CD4-positive, alpha-beta T cell (primary cell): ENCODE measurements around the gene SPATA21. TPM values are rescaled to one million over a fixed set of nuclear protein-coding genes. Genes with fewer than 3 reads are reported as not detected.
"Not testable (repeated sequence)": the region's sequence is repeated elsewhere in the genome, so short reads cannot be mapped to it uniquely, and the experiment has no call there.

Experiments
- ATAC-seq: fragments of 200-7000 bp; cut with Tn5 transposase; one replicate; pipeline ENCODE4 v1.10.0; 2022; ENCODE audit warnings: mild to moderate bottlenecking; ENCODE audit not compliant: poor library complexity
- CTCF ChIA-PET: fragments of 350-600 bp; sonication (Branson Sonifier 250); formaldehyde crosslinking; loops from one replicate; lab custom pipeline; 2021; ENCODE audit warnings: antibody characterized with exemption, inconsistent platforms; lab: Charles Lee
- POLR2A ChIA-PET: fragments of 350-600 bp; sonication (Branson Sonifier 250); formaldehyde crosslinking; loops from one replicate; lab custom pipeline; 2021; ENCODE audit warnings: antibody characterized with exemption, inconsistent platforms; lab: Charles Lee
- DNase-seq, 14 experiments: peaks; one replicate each; pipeline ENCODE4 v3.0.0-alpha.2; 2013 to 2020; ENCODE audit warnings: mixed read lengths in 2 of 14
- H3K27ac ChIP-seq, 2 donors: one replicate each; pipeline versions ENCODE4 v1.5.1 to v1.7.0; 2013; ENCODE audit warnings: low read length in 2 of 2, low read depth in 1 of 2, mild to moderate bottlenecking in 1 of 2
- H3K27me3 ChIP-seq, 2 experiments: 1 replicate in 1 of 2; 2 replicates in 1 of 2; pipeline versions ENCODE4 v1.6.1 to v1.7.0; 2013; ENCODE audit warnings: low read length in 2 of 2, control low read depth in 1 of 2, mild to moderate bottlenecking in 1 of 2, moderate library complexity in 1 of 2; ENCODE audit not compliant: insufficient read depth in 2 of 2, control insufficient read depth in 1 of 2
- H3K36me3 ChIP-seq: one replicate; pipeline ENCODE4 v1.6.1; 2013; ENCODE audit warnings: low read length, control low read depth; ENCODE audit not compliant: insufficient read depth
- H3K4me1 ChIP-seq: one replicate; pipeline ENCODE4 v1.6.1; 2013; ENCODE audit warnings: low read length, control low read depth; ENCODE audit not compliant: insufficient read depth
- H3K4me3 ChIP-seq: one replicate; pipeline ENCODE4 v1.5.1; 2013; ENCODE audit warnings: mild to moderate bottlenecking, low read length, moderate library complexity
- H3K9me3 ChIP-seq, 2 experiments: 1 replicate in 1 of 2; 2 replicates in 1 of 2; pipeline versions ENCODE4 v1.6.1 to v1.7.0; 2013; ENCODE audit warnings: low read length in 2 of 2, mild to moderate bottlenecking in 2 of 2, control low read depth in 1 of 2, moderate library complexity in 1 of 2; ENCODE audit not compliant: control insufficient read depth in 1 of 2, insufficient read depth in 1 of 2
- H3K27ac Mint-ChIP-seq: one replicate; pipeline ENCODE4 v1.8.0; 2020; ENCODE audit warnings: mixed read lengths
- H3K27me3 Mint-ChIP-seq: one replicate; pipeline ENCODE4 v1.8.0; 2021; ENCODE audit warnings: mixed read lengths
- H3K36me3 Mint-ChIP-seq: one replicate; pipeline ENCODE4 v1.8.0; 2021; ENCODE audit warnings: low read depth, mixed read lengths
- H3K4me1 Mint-ChIP-seq: one replicate; pipeline ENCODE4 v1.8.0; 2021; ENCODE audit warnings: low read depth, mixed read lengths
- H3K4me3 Mint-ChIP-seq: one replicate; pipeline ENCODE4 v1.8.0; 2020; ENCODE audit warnings: mild to moderate bottlenecking, mixed read lengths
- H3K9me3 Mint-ChIP-seq: one replicate; pipeline ENCODE4 v1.8.0; 2020; ENCODE audit warnings: mixed read lengths
- CTCF ChIP-seq: fragments of 200-600 bp; IDR thresholded peaks from one replicate; pipeline ENCODE4 v1.8.0; 2022; ENCODE audit warnings: antibody characterized with exemption, mild to moderate bottlenecking
- intact Hi-C, 2 experiments: fragments of 100-400 bp; cut with DNase I in 1 of 2; cut with micrococcal nuclease in 1 of 2; formaldehyde crosslinking; loops; one replicate each; pipeline versions ENCODE4 v1.15.1 to v1.9.0; 2023 to 2025; cut with DNase I, micrococcal nuclease
- total RNA-seq, 174 experiments: library from RNA in 2 of 174; stranded (reverse) in 2 of 174; gene quantifications; one replicate each; pipeline ENCODE4 v1.2.3 and lab custom pipeline; 2021 to 2026

SPATA21 gene
- total RNA-seq, 2 experiments from 2014 or later = not detected

- H3K4me3 ChIP-seq, H3K4me1 ChIP-seq, H3K27ac Mint-ChIP-seq, POLR2A ChIA-PET, H3K27me3 ChIP-seq, intact Hi-C loops, H3K9me3 Mint-ChIP-seq, H3K27ac ChIP-seq, H3K4me1 Mint-ChIP-seq, DNase-seq, H3K9me3 ChIP-seq, H3K4me3 Mint-ChIP-seq, H3K27me3 Mint-ChIP-seq, CTCF ChIA-PET: not testable (repeated sequence)
- H3K36me3 ChIP-seq = peaks cover 34% of the 10 kb centered on the region
- ATAC-seq = peak; percentile 41
- H3K36me3 Mint-ChIP-seq = peaks cover 58% of the 10 kb centered on the region
Observed at GRCh38 chr1:16474891-16475290, 37.7 kb upstream of the SPATA21 start.

GRCh38 chr1:16474166-16474800 is 37.1 kb upstream of the SPATA21 start:
- H3K27ac Mint-ChIP-seq = no peak overlapping the region
- POLR2A ChIA-PET = no interaction called here
- DNase-seq = no peak

GRCh38 chr1:16468558-16468957 is 31.3 kb upstream of the SPATA21 start:
- H3K9me3 Mint-ChIP-seq = no peaks in the 10 kb centered on the region
- ATAC-seq (no peak), DNase-seq (no peak)
- no peaks in the 10 kb centered on the region for H3K4me1 ChIP-seq
- peaks cover 22% of the 10 kb centered on the region for H3K36me3 ChIP-seq
- H3K27ac Mint-ChIP-seq = no peak overlapping the region
- intact Hi-C loops = no loop called here
- no peaks in the 10 kb centered on the region for H3K27me3 Mint-ChIP-seq
- CTCF ChIA-PET = no interaction called here
- no peak overlapping the region for H3K27ac ChIP-seq
- no peak overlapping the region for H3K4me3 Mint-ChIP-seq
- no peaks in the 10 kb centered on the region for H3K9me3 ChIP-seq
- POLR2A ChIA-PET = interaction anchor here (0.7 kb wide), 1 partner anchor 15 kb away, joined by 3 read pairs; no protein-coding TSS in a partner anchor
- H3K4me3 ChIP-seq = no peak overlapping the region
- TF ChIP-seq CTCF = no peak
- H3K4me1 Mint-ChIP-seq = peaks cover 30% of the 10 kb centered on the region
- H3K36me3 Mint-ChIP-seq = peaks cover 54% of the 10 kb centered on the region
- H3K27me3 ChIP-seq = no peaks in the 10 kb centered on the region

More at GRCh38 chr1:16474166-16474800, 37.1 kb upstream of the SPATA21 start:
- TF ChIP-seq CTCF = no peak
- Histone ChIP-seq H3K4me3 (no peak overlapping the region), H3K27ac (no peak overlapping the region), H3K9me3 (no peaks in the 10 kb centered on the region), H3K36me3 (peaks cover 34% of the 10 kb centered on the region), H3K4me1 (no peaks in the 10 kb centered on the region), H3K27me3 (no peaks in the 10 kb centered on the region)
- no peak for ATAC-seq
- Mint-ChIP-seq H3K4me3 (no peak overlapping the region), H3K9me3 (no peaks in the 10 kb centered on the region), H3K27me3 (no peaks in the 10 kb centered on the region), H3K4me1 (peaks cover 9% of the 10 kb centered on the region), H3K36me3 (peaks cover 62% of the 10 kb centered on the region)
- intact Hi-C loops = no loop called here
- CTCF ChIA-PET = no interaction called here
